HL-60/S4 (cell line): Measurements from ENCODE around the gene USH2A.

ENCODE experiments used
- in situ Hi-C: fragments of 300-500 bp; cut with MboI; formaldehyde crosslinking; loops from 2 replicates; pipeline ENCODE4 v1.14.3; 2022; ENCODE audit warnings: low sequenced_read_pairs

Gene USH2A

DNA sequence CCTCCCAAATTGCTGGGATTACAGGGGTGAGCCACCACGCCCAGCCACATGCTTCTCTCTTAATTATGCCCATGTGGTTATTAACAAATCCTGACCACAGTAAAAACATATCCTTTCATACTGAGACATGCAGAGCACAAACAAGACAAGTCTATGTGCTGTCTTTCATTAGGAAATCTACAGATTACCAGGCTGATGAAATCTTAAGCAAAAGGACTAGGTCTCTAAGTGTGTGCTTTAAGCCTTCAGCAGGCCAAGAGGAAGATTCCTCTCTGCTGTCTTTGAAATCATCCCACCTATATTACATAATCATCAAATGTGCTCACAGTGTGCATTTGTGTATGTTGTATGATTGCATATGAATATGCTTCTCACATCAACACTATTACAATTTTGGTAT lies 436.8 kb downstream of the USH2A start:
- in situ Hi-C loops = no loop called here

DNA sequence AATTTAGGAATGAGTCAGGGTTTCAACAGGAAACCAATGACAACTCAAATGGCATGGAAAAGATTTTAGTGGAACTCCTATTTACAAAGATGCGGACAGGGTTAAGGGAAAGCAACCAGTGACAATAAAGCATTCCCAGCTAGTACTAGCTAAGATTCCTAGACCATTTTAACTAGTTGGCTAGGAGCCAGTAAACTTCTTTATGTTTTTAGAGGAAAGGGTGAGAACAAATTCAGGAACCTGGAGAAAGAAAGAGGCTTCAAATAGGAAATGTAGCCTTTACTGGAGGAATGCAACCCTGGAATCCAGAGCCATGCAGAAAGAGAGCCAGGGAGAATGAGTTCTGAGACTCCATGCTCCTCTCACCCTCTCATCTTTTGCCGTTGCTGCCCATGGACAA lies 439.6 kb downstream of the USH2A start:
- in situ Hi-C loops = no loop called here

DNA sequence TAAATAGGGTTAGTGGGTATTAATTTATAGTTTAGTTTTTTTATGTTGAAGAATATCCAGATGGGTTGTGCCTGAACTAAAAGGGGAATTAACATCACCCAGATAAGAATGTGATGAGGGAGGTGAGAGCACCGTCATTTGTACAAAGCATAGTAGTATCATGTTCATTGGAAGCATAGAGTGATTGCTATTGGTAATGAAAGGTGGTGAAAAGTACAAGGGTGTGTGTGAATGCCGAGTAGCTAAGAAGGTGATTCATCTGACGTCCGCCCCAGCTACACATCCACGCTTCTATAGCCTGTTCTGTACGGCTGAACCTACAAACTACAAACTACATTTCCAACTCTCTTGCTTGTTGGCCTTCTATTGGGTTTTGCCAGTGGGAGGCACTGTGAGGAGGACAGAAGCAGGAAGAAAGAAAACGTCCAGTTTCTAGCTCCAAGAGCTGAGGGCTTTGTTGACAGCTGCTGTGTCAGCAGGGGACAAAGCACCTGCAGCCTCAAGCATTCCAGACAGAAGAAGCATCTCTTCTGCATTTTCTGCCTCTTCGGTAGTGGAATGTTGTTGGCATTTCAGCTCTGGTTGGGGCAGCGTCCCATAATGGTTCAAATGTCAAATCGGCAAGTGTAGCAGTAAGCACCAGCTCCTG lies 451.3 kb downstream of the USH2A start:
- in situ Hi-C loops = no loop called here

DNA sequence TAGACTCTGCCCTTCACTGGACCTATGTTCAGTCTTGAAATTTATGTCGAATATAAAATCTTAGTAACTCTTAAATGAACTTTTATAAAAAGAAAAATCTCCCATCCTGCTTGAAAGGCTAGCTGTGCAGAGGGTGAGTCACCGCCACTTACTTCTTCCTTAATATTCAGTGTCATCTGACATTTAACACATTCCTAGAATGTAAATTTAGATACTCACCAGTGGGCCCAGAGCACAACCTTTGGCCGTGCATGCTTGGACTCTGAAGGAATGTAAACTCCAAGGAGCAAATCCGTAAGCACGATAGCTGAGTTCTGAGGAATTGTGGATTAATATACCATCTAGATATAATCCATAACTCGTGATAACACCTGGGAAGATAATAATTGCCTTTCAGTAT lies 452.8 kb downstream of the USH2A start:
- in situ Hi-C loops = no loop called here

DNA sequence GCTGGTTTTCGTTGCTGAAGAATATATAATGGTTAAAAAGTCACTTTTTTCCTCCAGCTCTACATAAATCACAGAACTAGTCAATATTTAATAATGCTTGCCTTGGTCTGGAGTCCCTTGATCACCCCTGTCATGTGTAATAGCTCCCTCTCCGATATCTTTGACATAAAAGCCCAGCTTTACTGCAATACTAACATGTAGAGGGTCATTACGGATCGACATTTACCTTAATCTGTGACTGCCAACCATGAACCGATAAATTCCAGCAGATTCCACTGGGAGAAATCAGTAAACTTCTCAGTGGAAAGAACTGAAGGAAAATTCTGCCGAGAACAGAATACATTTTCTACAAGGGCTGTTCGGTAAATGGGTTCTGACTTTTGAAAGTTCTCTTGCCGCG lies 459.6 kb downstream of the USH2A start:
- in situ Hi-C loops = no loop called here

DNA sequence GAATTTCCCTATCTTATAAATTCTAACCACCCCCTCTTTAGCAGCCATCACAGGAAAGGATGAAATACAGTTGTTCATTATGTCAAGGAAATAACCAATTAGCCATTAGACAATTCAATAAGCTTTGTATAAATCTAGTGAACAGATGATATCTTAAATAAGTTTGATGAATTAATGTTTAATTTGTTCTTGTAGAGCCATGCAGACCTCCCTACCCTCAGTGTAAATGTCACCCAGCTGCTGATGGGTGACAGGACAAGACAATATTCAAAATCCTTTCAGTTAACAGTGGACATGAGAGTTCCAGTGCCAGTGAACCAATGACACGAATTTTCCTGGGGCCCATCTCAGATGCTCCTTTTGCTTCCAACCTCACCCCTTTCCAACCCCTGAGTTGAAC lies 460.2 kb downstream of the USH2A start:
- in situ Hi-C loops = no loop called here

DNA sequence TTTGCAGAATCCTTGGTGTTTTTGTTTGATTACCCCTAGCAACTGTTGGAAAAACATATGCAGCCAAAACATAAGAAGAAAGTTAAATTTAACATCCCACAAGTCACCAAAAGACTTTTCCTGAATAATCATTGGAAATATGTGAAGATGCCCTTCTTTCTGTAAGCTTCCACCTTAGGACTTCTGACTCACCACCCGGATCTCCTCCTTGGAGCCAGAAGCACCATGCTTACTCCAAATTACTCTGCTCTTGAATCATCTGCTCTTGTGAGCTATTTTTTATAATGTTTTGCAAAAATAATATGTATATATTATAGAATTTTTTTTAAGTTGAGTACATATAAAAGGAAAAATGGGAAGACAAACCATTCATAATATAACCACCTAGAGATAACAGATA lies 464.4 kb downstream of the USH2A start:
- in situ Hi-C loops = no loop called here

DNA sequence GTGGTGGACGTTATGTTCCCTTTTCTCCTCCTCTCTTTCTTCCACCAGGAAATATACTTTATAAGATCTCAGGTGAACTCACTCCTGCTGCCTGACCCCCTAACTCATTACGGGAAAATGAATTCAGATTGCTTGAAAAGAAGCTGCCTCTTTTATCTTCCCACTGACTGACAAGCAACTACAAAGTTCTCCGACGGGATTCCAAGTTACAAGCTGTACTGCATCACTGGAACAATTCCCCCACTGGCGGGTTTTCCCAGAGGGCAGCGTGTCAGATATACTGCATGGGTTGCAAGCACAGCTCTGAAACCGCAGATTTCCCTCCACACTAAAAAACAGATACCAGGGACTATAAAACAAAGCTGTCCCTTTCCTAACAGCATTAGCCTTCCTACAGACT lies 465.6 kb downstream of the USH2A start:
- in situ Hi-C loops = no loop called here

DNA sequence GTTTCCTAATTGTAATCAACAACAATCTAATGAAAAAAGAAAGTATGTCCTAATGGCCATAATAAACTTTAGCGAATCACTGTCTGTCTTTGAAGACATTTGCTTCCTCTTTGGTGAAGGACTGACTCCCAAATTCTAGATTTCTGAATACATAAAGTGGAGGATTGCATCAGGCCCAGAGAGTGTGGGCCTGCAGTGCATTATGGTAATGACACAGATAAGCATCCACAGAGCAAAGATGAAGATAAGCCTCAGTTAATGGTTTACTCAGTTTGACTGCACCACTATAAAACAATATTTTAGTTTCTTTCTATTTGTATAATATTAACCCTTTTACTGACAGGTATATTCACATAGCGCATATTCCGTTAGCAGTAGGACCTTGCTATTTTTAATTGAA lies 490.7 kb downstream of the USH2A start:
- in situ Hi-C loops = no loop called here

DNA sequence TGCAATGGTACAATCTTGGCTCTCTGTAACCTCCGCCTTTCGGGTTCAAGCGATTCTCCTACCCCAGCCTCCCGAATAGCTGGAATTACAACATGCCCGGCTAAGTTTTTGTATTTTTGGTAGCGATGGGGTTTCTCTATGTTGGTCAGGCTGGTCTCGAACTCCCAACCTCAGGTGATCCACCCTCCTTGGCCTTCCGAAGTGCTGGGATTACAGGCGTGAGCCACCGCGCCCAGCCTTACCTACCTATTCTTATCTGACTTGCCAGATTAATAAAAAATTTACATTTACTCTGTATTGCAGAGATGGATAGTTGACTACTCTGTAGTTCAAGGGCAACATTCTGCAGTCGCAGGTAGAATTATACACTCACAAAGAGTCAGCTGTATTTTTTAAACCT lies 496.6 kb downstream of the USH2A start:
- in situ Hi-C loops = no loop called here

DNA sequence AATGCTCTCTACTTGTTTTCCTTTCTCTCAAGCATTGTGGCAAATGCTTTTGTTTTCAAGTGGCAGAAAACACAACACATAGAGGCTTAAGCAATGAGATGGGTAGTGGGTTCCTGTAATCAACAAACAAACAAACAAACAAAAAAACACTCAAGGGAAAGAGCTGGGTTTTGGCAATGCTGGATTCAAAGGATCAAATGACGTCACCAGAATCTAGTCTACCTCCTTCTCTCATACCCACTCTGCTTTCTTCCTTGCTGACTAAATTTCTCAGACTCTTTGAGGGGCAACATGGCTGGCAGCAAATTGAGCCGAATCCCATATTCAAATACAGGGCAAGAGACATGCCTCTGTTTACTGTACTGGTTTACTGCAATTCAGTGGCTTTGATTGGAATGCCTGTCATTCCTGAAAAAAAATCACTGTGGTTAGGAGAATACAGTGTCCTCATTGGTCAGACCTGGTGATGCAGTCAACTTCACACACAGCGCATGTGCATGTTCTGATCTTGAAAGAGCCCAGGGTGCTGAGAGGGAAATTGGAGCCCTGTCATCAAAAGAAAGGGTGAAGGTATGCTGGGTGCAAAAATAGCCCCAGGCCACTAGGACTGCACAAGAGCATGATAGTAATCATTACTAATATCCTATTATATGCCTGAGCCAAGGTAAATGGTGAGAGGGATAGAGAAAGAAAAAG lies 500.0 kb downstream of the USH2A start:
- in situ Hi-C loops = no loop called here

DNA sequence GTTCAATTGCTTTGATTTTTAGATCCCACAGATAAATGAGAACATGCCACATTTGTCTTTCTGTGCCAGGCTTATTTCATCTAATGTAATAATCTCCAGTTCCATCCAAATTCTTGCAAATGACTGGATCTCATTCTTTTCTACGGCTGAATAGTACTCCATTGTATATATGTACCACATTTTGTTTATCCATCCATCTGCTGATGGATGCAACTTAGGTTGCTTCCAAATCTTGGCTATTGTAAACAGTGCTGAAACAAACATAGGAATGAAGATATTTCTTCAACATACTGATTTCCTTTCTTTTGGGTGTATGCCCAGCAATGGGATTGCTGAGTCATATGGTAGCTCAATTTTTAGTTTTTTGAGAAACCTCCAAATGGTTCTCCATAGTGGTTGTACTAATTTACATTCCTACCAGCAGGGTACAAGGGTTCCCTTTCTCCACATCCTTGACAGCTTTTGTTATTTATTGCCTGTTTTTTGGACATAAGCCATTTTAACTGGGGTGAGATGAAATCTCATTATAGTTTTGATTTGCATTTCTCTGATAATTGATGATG lies 511.8 kb downstream of the USH2A start:
- in situ Hi-C loops = no loop called here

DNA sequence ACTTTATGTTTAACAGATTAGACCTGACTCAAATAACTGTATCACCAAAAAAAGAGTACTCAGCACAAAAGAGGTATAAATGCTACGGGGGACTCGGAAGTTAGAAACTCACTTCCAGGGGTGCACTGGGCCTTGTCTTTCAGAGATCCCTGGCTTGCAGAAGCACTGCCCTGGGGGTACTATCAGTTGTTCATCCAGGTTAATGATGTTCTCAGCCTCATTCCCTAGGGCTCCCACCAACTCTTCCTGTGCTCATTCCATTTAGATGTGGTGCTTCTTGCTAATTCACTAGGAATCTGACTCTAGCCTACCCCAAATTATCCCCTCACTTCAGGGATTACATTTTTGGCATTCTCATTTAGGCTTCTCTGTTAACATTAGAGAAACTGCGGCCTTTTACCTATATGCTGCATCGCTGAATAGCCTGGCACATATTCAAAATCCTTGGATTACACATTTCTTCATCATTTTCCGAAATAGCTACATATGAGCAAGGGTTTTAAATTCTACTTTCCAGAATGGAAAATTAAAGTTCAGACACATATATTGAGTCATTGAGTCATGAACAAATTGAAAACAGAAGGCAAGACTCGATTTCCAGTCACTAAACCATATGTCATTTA lies 517.6 kb downstream of the USH2A start:
- in situ Hi-C loops = no loop called here

DNA sequence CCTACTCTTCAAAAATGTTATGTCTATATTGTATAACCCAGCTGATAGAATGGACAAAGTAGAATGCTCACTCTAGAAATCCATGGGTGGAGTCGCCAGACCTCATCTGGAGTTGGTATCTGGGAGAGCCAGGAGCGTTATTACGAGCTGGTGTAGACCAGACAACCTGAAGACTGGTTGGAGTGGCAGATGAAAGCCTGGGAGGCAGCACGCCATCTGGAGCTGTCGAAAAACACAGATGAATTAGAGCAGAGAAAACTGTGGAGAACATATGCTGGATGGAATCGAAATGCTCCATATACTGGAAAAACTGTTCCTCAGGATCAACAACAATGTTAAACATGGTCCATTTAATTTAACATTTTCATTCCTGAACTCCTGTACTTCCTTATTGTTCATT lies 522.6 kb downstream of the USH2A start:
- in situ Hi-C loops = no loop called here

DNA sequence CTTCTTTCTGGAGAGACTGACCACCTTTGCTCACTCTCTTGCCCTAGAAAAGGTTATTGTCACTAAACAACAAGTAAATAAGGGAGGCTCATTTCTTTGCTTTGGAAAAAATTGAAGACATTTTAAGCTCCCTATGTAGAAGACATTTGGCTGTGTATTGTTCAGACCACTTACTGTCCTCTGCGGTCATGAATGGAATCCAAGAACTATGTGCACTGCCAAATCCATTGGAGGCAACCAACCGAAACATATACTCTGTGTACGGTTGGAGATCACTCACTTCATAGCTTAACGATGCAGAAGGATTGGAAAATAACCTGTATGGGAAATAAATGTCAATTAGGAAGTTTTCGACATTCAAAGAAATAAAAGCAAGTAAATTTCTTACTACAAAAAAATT lies 523.3 kb downstream of the USH2A start:
- in situ Hi-C loops = no loop called here

DNA sequence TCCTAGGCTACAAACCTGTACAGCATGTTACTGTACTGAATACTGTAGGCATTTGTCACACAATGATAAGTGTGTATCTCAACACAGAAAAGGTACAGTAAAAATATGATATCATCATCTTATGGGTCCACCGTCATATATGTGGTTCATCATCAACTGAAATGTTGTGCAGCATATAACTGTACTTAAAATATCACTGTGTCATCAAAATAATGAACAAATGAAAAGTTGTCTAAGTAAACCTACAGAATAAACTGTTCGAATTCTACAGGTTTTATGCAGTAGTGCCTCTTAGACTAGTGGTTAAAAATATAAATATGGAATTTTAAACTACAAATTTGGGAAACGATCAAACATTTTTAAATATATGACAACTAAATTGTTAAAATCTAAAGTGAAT lies 527.4 kb downstream of the USH2A start:
- in situ Hi-C loops = no loop called here

DNA sequence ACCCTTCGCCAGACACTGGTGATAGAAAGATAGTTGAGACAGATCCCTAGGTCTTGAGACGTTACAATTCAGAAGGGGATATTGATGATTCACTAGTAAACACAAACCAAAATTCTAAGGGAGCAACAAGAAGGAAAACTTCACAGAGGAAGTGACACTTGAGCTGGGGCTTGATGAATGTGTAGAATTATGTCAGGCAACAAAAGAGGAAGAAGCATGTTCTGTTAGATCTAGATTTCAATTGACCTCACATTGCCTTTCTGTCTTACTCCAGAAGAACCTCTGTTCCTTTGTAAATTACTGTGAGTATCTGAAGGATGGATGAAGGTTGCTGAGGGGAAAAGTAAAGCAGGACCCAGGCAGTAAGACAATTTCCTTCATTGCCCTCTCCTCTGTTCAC lies 528.0 kb downstream of the USH2A start:
- in situ Hi-C loops = no loop called here

DNA sequence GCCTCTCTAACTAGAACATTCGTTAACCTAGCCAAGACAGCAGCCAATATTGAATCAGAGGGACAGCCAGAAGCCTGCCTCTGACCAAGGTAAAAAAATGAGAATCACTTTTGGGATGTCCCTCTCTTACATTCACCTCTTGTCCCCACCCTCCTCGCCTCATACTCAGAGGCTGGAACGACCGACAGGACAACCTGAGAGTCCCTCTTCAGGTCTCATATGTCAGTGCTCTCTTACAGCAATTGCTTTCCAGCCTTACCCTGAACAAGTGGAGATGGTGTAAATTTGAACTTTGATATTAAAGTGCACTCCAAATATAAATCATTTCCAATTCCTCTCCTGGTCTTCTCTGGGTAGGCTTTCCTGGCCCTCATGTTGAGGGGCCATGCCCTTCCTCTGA lies 528.6 kb downstream of the USH2A start:
- in situ Hi-C loops = no loop called here

DNA sequence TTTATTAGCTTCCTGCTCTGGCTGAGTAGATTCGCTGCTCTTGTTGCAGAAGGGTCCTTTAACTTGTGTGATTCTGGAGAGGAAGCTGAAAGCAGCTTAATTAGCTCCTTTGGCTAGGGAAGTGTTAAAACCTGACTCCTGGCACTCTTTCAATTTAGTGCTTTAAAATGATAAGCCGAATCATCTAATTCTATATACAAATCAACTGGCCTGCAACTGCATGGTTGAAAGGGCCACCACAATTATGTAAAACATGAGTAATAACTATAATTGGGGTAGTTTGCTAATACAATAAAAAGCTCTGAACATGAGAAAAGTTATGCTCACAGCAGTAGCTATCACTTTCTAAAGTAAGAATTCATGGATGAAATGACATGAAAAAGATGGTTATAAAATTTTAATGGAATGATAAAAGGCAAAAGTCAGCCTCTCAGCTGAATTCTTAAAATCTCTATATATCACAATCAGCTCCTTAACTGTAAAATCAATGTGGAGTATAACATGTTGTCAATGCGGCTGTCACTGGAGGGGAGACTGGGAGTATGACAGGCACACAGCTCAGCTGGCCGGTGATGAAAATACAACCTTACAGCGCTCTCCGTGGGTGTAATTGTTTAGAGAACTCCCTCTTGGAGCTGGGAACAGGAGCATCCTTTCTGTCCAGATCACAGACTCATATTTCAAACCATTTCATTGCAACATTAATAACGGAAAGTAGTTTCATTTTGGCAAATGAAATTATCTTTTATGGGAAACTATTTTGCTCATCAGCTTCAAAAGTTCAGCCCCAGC lies 531.8 kb downstream of the USH2A start:
- in situ Hi-C loops = no loop called here

DNA sequence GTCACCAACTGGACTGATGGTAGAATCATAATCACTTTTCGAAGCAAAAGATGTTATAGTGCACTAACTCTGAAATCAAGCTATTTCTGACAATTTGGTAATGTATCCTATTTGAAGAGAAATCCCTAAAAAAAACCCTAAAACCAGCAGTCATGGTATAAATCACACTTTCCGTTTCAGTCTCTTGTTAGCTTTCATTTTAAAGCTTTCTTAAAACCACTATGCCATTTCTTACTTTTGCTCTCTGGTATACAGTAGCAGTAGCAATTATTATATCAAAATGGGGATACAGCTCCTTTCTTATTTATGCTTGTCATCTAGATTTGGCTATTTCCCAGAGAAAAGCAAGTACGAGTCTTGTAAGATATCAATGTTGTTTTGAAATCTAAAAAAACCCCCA lies 532.8 kb downstream of the USH2A start:
- in situ Hi-C loops = no loop called here

DNA sequence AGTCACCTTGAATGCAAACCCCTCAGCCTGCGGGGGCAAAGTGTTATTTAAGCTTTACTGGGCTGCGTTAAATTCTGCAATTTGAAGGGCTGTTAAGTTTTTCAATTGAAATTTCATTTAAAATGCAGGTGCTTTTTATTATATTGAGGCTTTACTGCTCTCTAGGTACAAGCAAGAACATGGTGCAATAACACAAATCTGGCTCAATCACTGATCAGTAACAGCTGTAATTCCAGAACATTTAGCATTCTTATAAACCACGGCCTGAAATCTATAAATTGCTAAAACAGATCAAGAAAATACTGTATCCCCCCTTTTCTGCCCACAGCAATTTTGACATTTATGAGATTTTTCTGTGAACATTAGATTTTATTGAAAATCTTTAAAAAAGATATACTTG lies 533.4 kb downstream of the USH2A start:
- in situ Hi-C loops = no loop called here
